ENCODE measurements around the gene RALGPS1.

Gene RALGPS1

GRCh38 chr9:127137640-127138360 is 223.2 kb downstream of the RALGPS1 start:
- no peak for TF ChIP-seq ZBTB49 (tag by site-specific recombination; IDR thresholded peaks at IDR 0.05; ENCODE audit: low read depth)
- TF ChIP-seq BCL11B (tag by site-specific recombination; IDR thresholded peaks at IDR 0.05; ENCODE audit: low read depth) = no peak
- TF ChIP-seq, protein P1, sequence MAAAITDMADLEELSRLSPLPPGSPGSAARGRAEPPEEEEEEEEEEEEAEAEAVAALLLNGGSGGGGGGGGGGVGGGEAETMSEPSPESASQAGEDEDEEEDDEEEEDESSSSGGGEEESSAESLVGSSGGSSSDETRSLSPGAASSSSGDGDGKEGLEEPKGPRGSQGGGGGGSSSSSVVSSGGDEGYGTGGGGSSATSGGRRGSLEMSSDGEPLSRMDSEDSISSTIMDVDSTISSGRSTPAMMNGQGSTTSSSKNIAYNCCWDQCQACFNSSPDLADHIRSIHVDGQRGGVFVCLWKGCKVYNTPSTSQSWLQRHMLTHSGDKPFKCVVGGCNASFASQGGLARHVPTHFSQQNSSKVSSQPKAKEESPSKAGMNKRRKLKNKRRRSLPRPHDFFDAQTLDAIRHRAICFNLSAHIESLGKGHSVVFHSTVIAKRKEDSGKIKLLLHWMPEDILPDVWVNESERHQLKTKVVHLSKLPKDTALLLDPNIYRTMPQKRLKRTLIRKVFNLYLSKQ (tag by site-specific recombination; IDR thresholded peaks at IDR 0.05; ENCODE audit: borderline replicate concordance) = no peak
- no peak for TF ChIP-seq YY2 (tag by site-specific recombination; IDR thresholded peaks at IDR 0.05)
- no peak for TF ChIP-seq ZNF223 (tag by site-specific recombination; IDR thresholded peaks at IDR 0.05)
- TF ChIP-seq ZNF404 (tag by site-specific recombination; IDR thresholded peaks at IDR 0.05) = no peak
- no peak for TF ChIP-seq MYNN (tag by site-specific recombination; IDR thresholded peaks at IDR 0.05; ENCODE audit: borderline replicate concordance)
- TF ChIP-seq ZNF132 (tag by site-specific recombination; IDR thresholded peaks at IDR 0.05; ENCODE audit: borderline replicate concordance) = no peak
- no peak for TF ChIP-seq ZNF747 (tag by site-specific recombination; IDR thresholded peaks at IDR 0.05)
- no peak for TF ChIP-seq ZNF280D (tag by site-specific recombination; IDR thresholded peaks at IDR 0.05)
- no peak for TF ChIP-seq ZNF302 (tag by site-specific recombination; IDR thresholded peaks at IDR 0.05; ENCODE audit: low read depth)
- no peak for TF ChIP-seq ZNF266 (tag by site-specific recombination; IDR thresholded peaks at IDR 0.05; ENCODE audit: low read depth)
- TF ChIP-seq ZNF585B (tag by site-specific recombination; IDR thresholded peaks at IDR 0.05) = no peak
- TF ChIP-seq HOXD13 (CRISPR knock-in tag; IDR thresholded peaks at IDR 0.05; ENCODE audit: borderline replicate concordance) = no peak
- no peak for TF ChIP-seq ZNF354C (tag by site-specific recombination; IDR thresholded peaks at IDR 0.05; ENCODE audit: borderline replicate concordance, low read depth)
- TF ChIP-seq SCRT1 (tag by site-specific recombination; IDR thresholded peaks at IDR 0.05; ENCODE audit: borderline replicate concordance) = no peak
- no peak for TF ChIP-seq ZFP3 (tag by site-specific recombination; IDR thresholded peaks at IDR 0.05; ENCODE audit: low read depth)
- H3K4me1 ChIP-seq (ENCODE audit: control insufficient read depth, insufficient read depth, low read length) = no peaks in the 10 kb centered on the region
- CTCF ChIA-PET = interaction anchor here (1.7 kb wide), 1 partner anchor 14 kb away, joined by 3 read pairs; no protein-coding TSS in a partner anchor
- POLR2A ChIA-PET = no interaction called here
- no peaks in the 10 kb centered on the region for H3K36me3 ChIP-seq (ENCODE audit: control insufficient read depth in 2 of 2, insufficient read depth in 1 of 2, low read length in 2 of 2)
- no peak overlapping the region for H3K4me3 ChIP-seq (ENCODE audit: low read depth, low read length)
- no peaks in the 10 kb centered on the region for H3K9me3 ChIP-seq (ENCODE audit: control insufficient read depth, insufficient read depth, low read depth, low read length)
- no peak overlapping the region for H3K27ac ChIP-seq (ENCODE audit: extremely low read depth, low read depth, low read length)

- Histone ChIP-seq H3K4me3 (ENCODE audit: low read depth, low read length) (no peak overlapping the region), H3K9me3 (ENCODE audit: control insufficient read depth, insufficient read depth, low read depth, low read length) (no peaks in the 10 kb centered on the region), H3K4me1 (ENCODE audit: control insufficient read depth, insufficient read depth, low read length) (no peaks in the 10 kb centered on the region), H3K36me3 (ENCODE audit: control insufficient read depth in 2 of 2, insufficient read depth in 1 of 2, low read length in 2 of 2) (no peaks in the 10 kb centered on the region), H3K27ac (ENCODE audit: extremely low read depth, low read depth, low read length) (no peak overlapping the region)
- no peak for TF ChIP-seq RBAK (tag by site-specific recombination; IDR thresholded peaks at IDR 0.05)
- no peak for TF ChIP-seq ZNF660 (tag by site-specific recombination; IDR thresholded peaks at IDR 0.05)
- TF ChIP-seq GLI2 (tag by site-specific recombination; IDR thresholded peaks at IDR 0.05; ENCODE audit: borderline replicate concordance, low read depth) = no peak
- no peak for TF ChIP-seq SCRT2 (tag by site-specific recombination; IDR thresholded peaks at IDR 0.05)
- TF ChIP-seq ZBTB49 (tag by site-specific recombination; IDR thresholded peaks at IDR 0.05; ENCODE audit: low read depth) = no peak
- POLR2A ChIA-PET = no interaction called here
- CTCF ChIA-PET = interaction anchor here (0.9 to 1.7 kb wide), 2 partner anchors 15 to 198 kb away, joined by 3 read pairs; no protein-coding TSS in a partner anchor
Measured at GRCh38 chr9:127138444-127138843, 223.9 kb downstream of the RALGPS1 start.
